Calu3 (cell line): ENCODE data around the gene CHID1. TPM values are rescaled to one million over a fixed set of nuclear protein-coding genes. Genes with fewer than 3 reads are reported as not detected.
A peak's percentile ranks its signal among the peaks of the same experiment; 100 is the strongest.

Experiments used
- BruUV-seq: library from RNA; stranded (reverse); fragments of 400-500 nt; replicated peaks from 2 replicates; lab custom pipeline; 2021; lab: Mats Ljungman, UMichigan
- CTCF ChIA-PET: fragments of 300-600 bp; sonication (Branson Sonifier 250); formaldehyde crosslinking; loops from one replicate; lab custom pipeline; 2022; ENCODE audit warnings: antibody characterized with exemption; lab: Charles Lee
- DNase-seq: peaks from one replicate; pipeline ENCODE4 v3.0.0; 2022
- H3K27ac Mint-ChIP-seq: one replicate; pipeline ENCODE4 v1.8.0; 2022; ENCODE audit warnings: mixed read lengths; ENCODE audit not compliant: unreplicated experiment
- H3K27me3 Mint-ChIP-seq: one replicate; pipeline ENCODE4 v1.8.0; 2022; ENCODE audit warnings: mixed read lengths; ENCODE audit not compliant: unreplicated experiment
- H3K36me3 Mint-ChIP-seq: one replicate; pipeline ENCODE4 v1.8.0; 2022; ENCODE audit warnings: mild to moderate bottlenecking, moderate library complexity, mixed read lengths; ENCODE audit not compliant: insufficient read depth, unreplicated experiment
- H3K4me1 Mint-ChIP-seq: one replicate; pipeline ENCODE4 v1.8.0; 2022; ENCODE audit warnings: mild to moderate bottlenecking, low read depth, mixed read lengths; ENCODE audit not compliant: unreplicated experiment
- H3K4me3 Mint-ChIP-seq: one replicate; pipeline ENCODE4 v1.8.0; 2022; ENCODE audit warnings: mild to moderate bottlenecking, low read depth, moderate library complexity, mixed read lengths; ENCODE audit not compliant: unreplicated experiment
- H3K9me3 Mint-ChIP-seq: one replicate; pipeline ENCODE4 v1.8.0; 2022; ENCODE audit warnings: low read depth, mixed read lengths; ENCODE audit not compliant: unreplicated experiment
- CTCF ChIP-seq: fragments of 200-600 bp; IDR thresholded peaks from one replicate; pipeline ENCODE4 v1.8.0; 2022; ENCODE audit warnings: antibody characterized with exemption; ENCODE audit not compliant: unreplicated experiment
- intact Hi-C: fragments of 100-400 bp; cut with micrococcal nuclease; formaldehyde crosslinking; loops from one replicate; pipeline ENCODE4 v1.10.0; 2022; ENCODE audit not compliant: unreplicated experiment
- total RNA-seq: library from RNA; stranded (reverse); gene quantifications from 2 replicates; pipeline ENCODE4 v1.2.3, GENCODE V29; 2022

The CHID1 gene
- total RNA-seq, 1 experiment from 2014 or later = 134 TPM

DNA sequence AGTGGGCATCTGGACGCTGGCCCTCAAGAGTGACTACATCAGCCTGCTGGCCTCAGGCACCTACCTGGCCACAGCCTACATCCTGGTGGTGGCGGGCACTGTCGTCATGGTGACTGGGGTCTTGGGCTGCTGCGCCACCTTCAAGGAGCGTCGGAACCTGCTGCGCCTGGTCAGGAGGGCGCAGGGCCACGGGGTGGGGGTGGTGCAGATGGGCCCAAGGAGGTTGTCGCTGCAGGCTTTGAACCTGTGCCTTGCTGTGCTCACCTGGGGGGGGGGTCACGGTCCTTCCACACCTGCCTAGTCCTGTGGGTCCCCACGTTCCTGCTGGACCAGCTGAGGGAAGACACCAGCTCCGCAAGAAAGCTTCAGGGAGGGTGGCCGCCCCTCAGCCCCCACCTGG lies 74.3 kb downstream of the CHID1 start:
- Mint-ChIP-seq H3K9me3 (no peaks in the 10 kb centered on the region), H3K27ac (no peak overlapping the region), H3K4me3 (no peak overlapping the region), H3K27me3 (no peaks in the 10 kb centered on the region), H3K4me1 (peaks cover 27% of the 10 kb centered on the region), H3K36me3 (peaks cover 97% of the 10 kb centered on the region)
- TF ChIP-seq CTCF = no peak
- intact Hi-C loops = no loop called here
- no peak for DNase-seq
- BruUV-seq = no TSS peak
- CTCF ChIA-PET = no interaction called here

- H3K4me3 Mint-ChIP-seq = peak overlapping the region; percentile 78
- no peaks in the 10 kb centered on the region for H3K9me3 Mint-ChIP-seq
- intact Hi-C loops = no loop called here
- CTCF ChIA-PET = interaction anchor here (1.0 to 2.0 kb wide), 5 partner anchors 9 to 63 kb away, joined by 4 to 9 read pairs (median 7); partner anchors contain the start of genes PIDD1, POLR2L and TSPAN4
- DNase-seq = peak; percentile 96
- no peak for TF ChIP-seq CTCF
- H3K27me3 Mint-ChIP-seq = no peaks in the 10 kb centered on the region
- TSS peak; percentile 85 for BruUV-seq
- H3K36me3 Mint-ChIP-seq = peaks cover 94% of the 10 kb centered on the region
- H3K4me1 Mint-ChIP-seq = peaks cover 15% of the 10 kb centered on the region
- H3K27ac Mint-ChIP-seq = peak overlapping the region; percentile 71
Observed at GRCh38 chr11:834371-835316, 76.0 kb downstream of the CHID1 start.

DNA sequence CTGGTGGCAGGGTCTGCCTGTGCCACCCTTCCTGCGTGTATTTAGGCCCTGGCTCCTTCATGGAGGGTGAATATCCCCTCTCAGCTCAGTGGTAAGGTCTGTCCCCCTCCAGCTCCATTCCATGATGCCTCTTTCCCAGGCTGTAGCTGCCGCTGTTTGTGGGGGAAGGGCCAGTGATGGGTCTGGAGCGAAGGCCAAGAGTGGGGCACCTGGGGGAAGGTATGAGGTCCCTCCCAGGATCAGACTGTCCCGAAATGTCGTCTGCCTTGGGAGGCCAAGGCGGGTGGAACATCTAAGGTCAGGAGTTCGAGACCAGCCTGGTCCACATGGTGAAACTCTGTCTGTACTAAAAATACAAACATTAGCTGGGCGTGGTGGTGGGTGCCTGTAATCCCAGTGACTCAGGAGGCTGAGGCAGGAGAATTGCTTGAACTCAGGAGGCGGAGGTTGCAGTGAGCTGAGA lies 76.7 kb downstream of the CHID1 start:
- no TSS peak for BruUV-seq
- CTCF ChIA-PET = interaction anchor here (1.4 to 2.0 kb wide), 2 partner anchors 10 to 14 kb away, joined by 8 to 9 read pairs; partner anchors contain the start of genes POLR2L and TSPAN4
- no peaks in the 10 kb centered on the region for H3K9me3 Mint-ChIP-seq

More for the DNA sequence above, 76.7 kb downstream of the CHID1 start:
- Mint-ChIP-seq H3K27ac (peak overlapping the region; percentile 71), H3K4me1 (peaks cover 22% of the 10 kb centered on the region), H3K36me3 (peaks cover 95% of the 10 kb centered on the region), H3K4me3 (peak overlapping the region; percentile 78), H3K27me3 (no peaks in the 10 kb centered on the region)
- no peak for TF ChIP-seq CTCF
- intact Hi-C loops = no loop called here
- no peak for DNase-seq
